ENCODE results near the gene RABEP2.

DNA sequence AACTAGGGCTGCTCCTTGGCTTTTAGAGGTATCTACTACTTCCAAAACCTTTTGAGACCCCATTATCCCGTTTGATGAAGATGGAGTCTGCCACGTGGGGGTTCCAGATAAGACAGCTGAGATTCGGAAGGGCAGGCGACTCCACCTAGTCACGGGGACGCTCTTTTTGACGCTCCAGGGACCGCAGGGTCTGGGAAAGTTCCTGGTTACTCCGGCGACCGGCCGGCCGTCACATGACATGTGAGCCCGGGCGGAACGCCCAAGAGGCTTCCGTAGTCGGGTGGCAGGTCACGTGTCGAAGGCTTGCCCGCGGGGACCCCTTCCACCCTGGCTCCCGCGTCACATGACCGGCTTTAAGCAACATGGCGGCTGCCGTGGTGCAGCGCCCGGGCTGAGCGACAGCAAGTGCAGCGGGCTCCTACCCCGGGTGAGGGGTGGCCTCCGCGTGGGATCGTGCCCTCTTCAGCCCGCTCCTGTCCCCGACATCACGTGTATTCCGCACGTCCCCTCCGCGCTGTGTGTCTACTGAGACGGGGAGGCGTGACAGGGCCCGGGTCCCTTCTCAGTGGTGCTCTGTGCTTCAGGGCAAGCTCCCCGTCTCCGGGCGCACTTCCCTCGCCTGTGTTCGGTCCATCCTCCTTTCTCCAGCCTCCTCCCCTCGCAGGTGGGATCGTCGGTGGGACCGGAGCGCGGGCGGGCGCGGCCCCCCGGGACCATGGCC, 49.6 kb upstream of the RABEP2 start, which contains the start of gene SPNS1:
- peak; percentile 90 for TF ChIP-seq POLR2A (IDR thresholded peaks at IDR 0.05; ENCODE audit: low read length)
- no peak for TF ChIP-seq GATA1 (IDR thresholded peaks at IDR 0.05; ENCODE audit: low read depth, low read length)

Data from erythroblast (primary cell).